WERI-Rb-1 (cell line): ENCODE data around the gene STK10.

Experiments
- DNase-seq: peaks from one replicate; pipeline ENCODE4 v3.0.0-alpha.2; 2020
- H3K27ac ChIP-seq: fragments of 250-450 bp; sonication (Bioruptor Pico); 2 replicates; pipeline ENCODE4 v1.5.1; 2020; ENCODE audit warnings: mild to moderate bottlenecking, moderate library complexity
- H3K27me3 ChIP-seq: fragments of 250-450 bp; sonication (Bioruptor Pico); 2 replicates; pipeline ENCODE4 v1.5.1; 2021; ENCODE audit warnings: mild to moderate bottlenecking, low read depth, moderate library complexity; ENCODE audit not compliant: insufficient read depth, severe bottlenecking
- H3K36me3 ChIP-seq: fragments of 250-450 bp; sonication (Bioruptor Pico); 2 replicates; pipeline ENCODE4 v1.5.1; 2020; ENCODE audit warnings: mild to moderate bottlenecking, moderate library complexity
- H3K4me3 ChIP-seq: 2 replicates; pipeline ENCODE4 v1.5.1; 2011; ENCODE audit warnings: low read depth, mild to moderate bottlenecking, control low read depth, low read length
- H3K9me3 ChIP-seq: fragments of 250-450 bp; sonication (Bioruptor Pico); 2 replicates; pipeline ENCODE4 v1.5.1; 2021; ENCODE audit warnings: mild to moderate bottlenecking, moderate library complexity; ENCODE audit not compliant: severe bottlenecking
- CTCF ChIP-seq: IDR thresholded peaks from 2 replicates; pipeline ENCODE4 v1.5.1; 2011; ENCODE audit warnings: low read depth, mild to moderate bottlenecking, control low read depth, inconsistent platforms, low read length

STK10 gene

GRCh38 chr5:172224996-172225395 lies 37.0 kb upstream of the STK10 start:
- H3K9me3 ChIP-seq, result no peaks in the 10 kb centered on the region
- peaks cover 47% of the 10 kb centered on the region for H3K36me3 ChIP-seq
- H3K4me3 ChIP-seq, result no peak overlapping the region
- no peak overlapping the region for H3K27ac ChIP-seq
- no peak for TF ChIP-seq CTCF
- no peaks in the 10 kb centered on the region for H3K27me3 ChIP-seq
- no peak for DNase-seq

- no peak for TF ChIP-seq CTCF
- Histone ChIP-seq H3K36me3 (peaks cover 50% of the 10 kb centered on the region), H3K27me3 (no peaks in the 10 kb centered on the region), H3K9me3 (no peaks in the 10 kb centered on the region), H3K27ac (no peak overlapping the region), H3K4me3 (no peak overlapping the region)
- DNase-seq, result no peak
Measured at GRCh38 chr5:172223901-172224873, 36.2 kb upstream of the STK10 start.

- H3K27ac ChIP-seq, result no peak overlapping the region
- H3K27me3 ChIP-seq, result no peaks in the 10 kb centered on the region
- H3K9me3 ChIP-seq, result no peaks in the 10 kb centered on the region
- no peak overlapping the region for H3K4me3 ChIP-seq
- peaks cover 57% of the 10 kb centered on the region for H3K36me3 ChIP-seq
- TF ChIP-seq CTCF, result no peak
- DNase-seq, result no peak
Measured at GRCh38 chr5:172219296-172219695, 31.3 kb upstream of the STK10 start.

- Histone ChIP-seq H3K27me3 (no peaks in the 10 kb centered on the region), H3K27ac (no peak overlapping the region), H3K4me3 (no peak overlapping the region), H3K9me3 (no peaks in the 10 kb centered on the region), H3K36me3 (peaks cover 69% of the 10 kb centered on the region)
- TF ChIP-seq CTCF, result no peak
- DNase-seq, result no peak
Measured at GRCh38 chr5:172216345-172216744, 28.3 kb upstream of the STK10 start.

- Histone ChIP-seq H3K27ac (no peak overlapping the region), H3K36me3 (peaks cover 60% of the 10 kb centered on the region), H3K4me3 (no peak overlapping the region), H3K27me3 (no peaks in the 10 kb centered on the region), H3K9me3 (no peaks in the 10 kb centered on the region)
- no peak for DNase-seq
- TF ChIP-seq CTCF, result no peak
Measured at GRCh38 chr5:172213126-172213525, 25.1 kb upstream of the STK10 start.
